GM12865 (cell line): ENCODE data around the gene STAB2.

Source experiments
- DNase-seq: peaks from one replicate; pipeline ENCODE4 v3.0.0; 2010; ENCODE audit warnings: low read depth
- H3K4me3 ChIP-seq: 2 replicates; pipeline ENCODE4 v1.5.1; 2011; ENCODE audit warnings: mild to moderate bottlenecking, low read depth, low read length, control low read depth
- CTCF ChIP-seq: IDR thresholded peaks from 2 replicates; pipeline ENCODE4 v1.5.1; 2011; ENCODE audit warnings: low read length, control low read depth, low read depth, inconsistent platforms; ENCODE audit not compliant: insufficient read depth; ENCODE audit errors: missing control alignments

The STAB2 gene

GRCh38 chr12:103791350-103791920 lies 204.4 kb downstream of the STAB2 start:
- no peak overlapping the region for H3K4me3 ChIP-seq
- DNase-seq, result no peak
- no peak for TF ChIP-seq CTCF

GRCh38 chr12:103793046-103793445 lies 206.0 kb downstream of the STAB2 start:
- no peak overlapping the region for H3K4me3 ChIP-seq
- no peak for TF ChIP-seq CTCF
- DNase-seq, result no peak

- H3K4me3 ChIP-seq, result no peak overlapping the region
- TF ChIP-seq CTCF, result no peak
- no peak for DNase-seq
Observed at GRCh38 chr12:103793512-103794045, 206.5 kb downstream of the STAB2 start.

GRCh38 chr12:103794309-103795213 lies 207.5 kb downstream of the STAB2 start:
- no peak for DNase-seq
- TF ChIP-seq CTCF, result no peak
- no peak overlapping the region for H3K4me3 ChIP-seq

GRCh38 chr12:103798586-103798985 lies 211.5 kb downstream of the STAB2 start:
- no peak for DNase-seq
- H3K4me3 ChIP-seq, result no peak overlapping the region
- no peak for TF ChIP-seq CTCF

GRCh38 chr12:103799504-103799856 lies 212.4 kb downstream of the STAB2 start:
- DNase-seq, result no peak
- no peak overlapping the region for H3K4me3 ChIP-seq
- TF ChIP-seq CTCF, result no peak
